ENCODE measurements around the gene STMND1.

DNA sequence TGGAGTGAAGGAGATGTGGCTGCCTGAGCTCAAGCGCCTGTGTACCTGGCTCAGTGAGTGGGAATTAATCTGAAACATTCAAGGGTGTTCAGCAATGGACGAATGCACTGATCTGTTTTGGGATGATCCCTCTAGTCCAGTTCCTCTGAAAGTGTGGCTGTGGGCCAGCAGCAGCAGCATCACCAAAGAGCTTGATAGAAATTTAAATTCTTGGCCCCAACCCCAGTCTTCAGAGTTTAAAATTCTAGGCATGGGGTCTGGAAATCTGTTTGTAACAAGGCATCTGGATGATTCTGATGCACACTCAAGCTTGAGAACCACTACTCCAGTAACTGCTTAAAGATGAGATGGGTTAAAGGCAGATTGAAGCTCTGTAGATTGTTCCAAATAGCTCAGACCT, 59.2 kb downstream of the STMND1 start:
- TF ChIP-seq, protein P1, sequence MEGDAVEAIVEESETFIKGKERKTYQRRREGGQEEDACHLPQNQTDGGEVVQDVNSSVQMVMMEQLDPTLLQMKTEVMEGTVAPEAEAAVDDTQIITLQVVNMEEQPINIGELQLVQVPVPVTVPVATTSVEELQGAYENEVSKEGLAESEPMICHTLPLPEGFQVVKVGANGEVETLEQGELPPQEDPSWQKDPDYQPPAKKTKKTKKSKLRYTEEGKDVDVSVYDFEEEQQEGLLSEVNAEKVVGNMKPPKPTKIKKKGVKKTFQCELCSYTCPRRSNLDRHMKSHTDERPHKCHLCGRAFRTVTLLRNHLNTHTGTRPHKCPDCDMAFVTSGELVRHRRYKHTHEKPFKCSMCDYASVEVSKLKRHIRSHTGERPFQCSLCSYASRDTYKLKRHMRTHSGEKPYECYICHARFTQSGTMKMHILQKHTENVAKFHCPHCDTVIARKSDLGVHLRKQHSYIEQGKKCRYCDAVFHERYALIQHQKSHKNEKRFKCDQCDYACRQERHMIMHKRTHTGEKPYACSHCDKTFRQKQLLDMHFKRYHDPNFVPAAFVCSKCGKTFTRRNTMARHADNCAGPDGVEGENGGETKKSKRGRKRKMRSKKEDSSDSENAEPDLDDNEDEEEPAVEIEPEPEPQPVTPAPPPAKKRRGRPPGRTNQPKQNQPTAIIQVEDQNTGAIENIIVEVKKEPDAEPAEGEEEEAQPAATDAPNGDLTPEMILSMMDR (conservative IDR thresholded peaks at IDR 0.05) = no peak
- TF ChIP-seq EZH2 (IDR thresholded peaks at IDR 0.05; ENCODE audit: low read depth) = no peak
